Mesenchymal stem cell (in vitro differentiated cells and primary cell): ENCODE measurements around the gene SH3BP5L.

Source experiments
- DNase-seq: peaks from one replicate; pipeline ENCODE4 v3.0.0-alpha.2; 2013
- H2AFZ ChIP-seq: one replicate; pipeline ENCODE4 v1.6.1; 2013; ENCODE audit warnings: low read depth, mild to moderate bottlenecking, control low read depth, inconsistent platforms, low read length, moderate library complexity
- H2AK5ac ChIP-seq: 2 replicates; pipeline ENCODE4 v1.6.1; 2013; ENCODE audit warnings: low read length, moderate library complexity, mild to moderate bottlenecking, inconsistent platforms; ENCODE audit not compliant: severe bottlenecking
- H2BK120ac ChIP-seq: one replicate; pipeline ENCODE4 v1.6.1; 2013; ENCODE audit warnings: low read depth, mild to moderate bottlenecking, inconsistent platforms, low read length, moderate library complexity
- H2BK12ac ChIP-seq, 2 experiments: one replicate each; pipeline ENCODE4 v1.6.1; 2013; ENCODE audit warnings: inconsistent platforms in 2 of 2, low read length in 2 of 2, mild to moderate bottlenecking in 2 of 2, moderate library complexity in 2 of 2, control low read depth in 1 of 2
- H2BK15ac ChIP-seq: one replicate; pipeline ENCODE4 v1.6.1; 2013; ENCODE audit warnings: mild to moderate bottlenecking, low read depth, inconsistent platforms; ENCODE audit not compliant: poor library complexity, severe bottlenecking
- H2BK5ac ChIP-seq: 2 replicates; pipeline ENCODE4 v1.6.1; 2013; ENCODE audit warnings: low read depth, mild to moderate bottlenecking, low read length, control low read depth, inconsistent platforms; ENCODE audit not compliant: poor library complexity, severe bottlenecking
- H3K14ac ChIP-seq, 2 experiments: one replicate each; pipeline ENCODE4 v1.6.1; 2013; ENCODE audit warnings: inconsistent platforms in 2 of 2, low read length in 2 of 2, control low read depth in 1 of 2, mild to moderate bottlenecking in 1 of 2, moderate library complexity in 1 of 2
- H3K18ac ChIP-seq, 2 experiments: one replicate each; pipeline ENCODE4 v1.6.1; 2013; ENCODE audit warnings: inconsistent platforms in 2 of 2, low read length in 2 of 2, control low read depth in 1 of 2, low read depth in 1 of 2, mild to moderate bottlenecking in 1 of 2
- H3K23ac ChIP-seq, 2 experiments: one replicate each; pipeline ENCODE4 v1.6.1; 2013; ENCODE audit warnings: inconsistent platforms in 2 of 2, low read length in 2 of 2, mild to moderate bottlenecking in 2 of 2, moderate library complexity in 2 of 2, control low read depth in 1 of 2
- H3K27ac ChIP-seq: 2 replicates; pipeline ENCODE4 v1.5.1; 2013; ENCODE audit warnings: mild to moderate bottlenecking, moderate library complexity, low read length, control low read depth, inconsistent platforms; ENCODE audit not compliant: poor library complexity, severe bottlenecking
- H3K27me3 ChIP-seq, 2 experiments: 2 replicates each; pipeline versions ENCODE4 v1.6.1 to v1.7.0; 2013; ENCODE audit warnings: low read length in 2 of 2, mild to moderate bottlenecking in 2 of 2, moderate library complexity in 2 of 2, control low read depth in 1 of 2, inconsistent platforms in 1 of 2; ENCODE audit not compliant: control insufficient read depth in 1 of 2, insufficient read depth in 1 of 2
- H3K36me3 ChIP-seq, 2 experiments: 2 replicates each; pipeline versions ENCODE4 v1.6.1 to v1.7.0; 2013; ENCODE audit warnings: low read length in 2 of 2, control low read depth in 1 of 2, inconsistent platforms in 1 of 2, low read depth in 1 of 2, mild to moderate bottlenecking in 1 of 2; ENCODE audit not compliant: insufficient read depth in 2 of 2, control insufficient read depth in 1 of 2
- H3K4ac ChIP-seq, 2 experiments: one replicate each; pipeline ENCODE4 v1.6.1; 2013; ENCODE audit warnings: inconsistent platforms in 2 of 2, low read length in 2 of 2, mild to moderate bottlenecking in 2 of 2, moderate library complexity in 2 of 2, control low read depth in 1 of 2, low read depth in 1 of 2
- H3K4me1 ChIP-seq: 2 replicates; pipeline ENCODE4 v1.6.1; 2013; ENCODE audit warnings: low read depth, low read length, control low read depth; ENCODE audit not compliant: control insufficient read depth, insufficient read depth
- H3K4me2 ChIP-seq: 2 replicates; pipeline ENCODE4 v1.6.1; 2013; ENCODE audit warnings: low read length, mild to moderate bottlenecking, inconsistent platforms; ENCODE audit not compliant: poor library complexity, severe bottlenecking
- H3K4me3 ChIP-seq, 2 experiments: 2 replicates each; pipeline versions ENCODE4 v1.5.1 to v1.7.0; 2013; ENCODE audit warnings: low read length in 2 of 2, mild to moderate bottlenecking in 2 of 2, control low read depth in 1 of 2, low read depth in 1 of 2; ENCODE audit not compliant: insufficient read depth in 1 of 2
- H3K79me1 ChIP-seq: replicated peaks from 2 replicates; pipeline ENCODE4 v1.6.1; 2013; ENCODE audit warnings: mild to moderate bottlenecking, control low read depth, low read length, inconsistent platforms; ENCODE audit not compliant: poor library complexity, severe bottlenecking
- H3K9ac ChIP-seq: 2 replicates; pipeline ENCODE4 v1.7.0; 2013; ENCODE audit warnings: mild to moderate bottlenecking, low read length, moderate library complexity
- H3K9me3 ChIP-seq: 2 replicates; pipeline ENCODE4 v1.7.0; 2013; ENCODE audit warnings: mild to moderate bottlenecking, low read length; ENCODE audit not compliant: control insufficient read depth
- H4K8ac ChIP-seq: one replicate; pipeline ENCODE4 v1.6.1; 2013; ENCODE audit warnings: inconsistent platforms, mild to moderate bottlenecking, low read length, moderate library complexity
- H4K91ac ChIP-seq: one replicate; pipeline ENCODE4 v1.6.1; 2013; ENCODE audit warnings: mild to moderate bottlenecking, low read length, inconsistent platforms
- WGBS: methylation state at CpG from one replicate; pipeline ENCODE4 v1.1.7; 2013; ENCODE audit warnings: mixed read lengths; 5-methylcytosine and 5-hydroxymethylcytosine counted together

SH3BP5L gene

GRCh38 chr1:248855580-248855979, 29.9 kb upstream of the SH3BP5L start:
- H3K27me3 ChIP-seq: no peaks in the 10 kb centered on the region
- no peak overlapping the region for H3K9ac ChIP-seq
- no peak overlapping the region for H3K23ac ChIP-seq
- peaks cover 20% of the 10 kb centered on the region for H3K4me1 ChIP-seq
- 96% methylated on average over 6 of the region's 6 CpGs for WGBS
- H2AFZ ChIP-seq: no peak overlapping the region
- peak overlapping the region; percentile 43 for H4K8ac ChIP-seq
- no peak overlapping the region for H3K4me3 ChIP-seq
- no peak overlapping the region for H2BK5ac ChIP-seq
- no peak overlapping the region for H2BK120ac ChIP-seq
- no peak overlapping the region for H3K4me2 ChIP-seq
- peaks cover 50% of the 10 kb centered on the region for H3K79me1 ChIP-seq
- H2AK5ac ChIP-seq: no peak overlapping the region
- H2BK15ac ChIP-seq: peak overlapping the region; percentile 77
- no peak for DNase-seq
- no peak overlapping the region for H2BK12ac ChIP-seq
- no peak overlapping the region for H3K27ac ChIP-seq
- H4K91ac ChIP-seq: no peak overlapping the region
- no peaks in the 10 kb centered on the region for H3K9me3 ChIP-seq
- peaks cover 41 to 44% of the 10 kb centered on the region in 2 experiments for H3K36me3 ChIP-seq
- no peak overlapping the region for H3K4ac ChIP-seq
- no peak overlapping the region for H3K14ac ChIP-seq
- H3K18ac ChIP-seq: no peak overlapping the region

- no peak overlapping the region for H3K9ac ChIP-seq
- H3K18ac ChIP-seq: no peak overlapping the region
- H2BK15ac ChIP-seq: no peak overlapping the region
- no peak overlapping the region for H2BK120ac ChIP-seq
- no peak overlapping the region for H2BK5ac ChIP-seq
- H2AK5ac ChIP-seq: no peak overlapping the region
- H2AFZ ChIP-seq: no peak overlapping the region
- H4K91ac ChIP-seq: no peak overlapping the region
- no peaks in the 10 kb centered on the region for H3K27me3 ChIP-seq
- no peak for DNase-seq
- peaks cover 58 to 61% of the 10 kb centered on the region in 2 experiments for H3K36me3 ChIP-seq
- H3K23ac ChIP-seq: no peak overlapping the region
- no peak overlapping the region for H3K4me2 ChIP-seq
- no peaks in the 10 kb centered on the region for H3K9me3 ChIP-seq
- no peak overlapping the region for H2BK12ac ChIP-seq
- H3K4me1 ChIP-seq: peaks cover 16% of the 10 kb centered on the region
- H3K4me3 ChIP-seq: no peak overlapping the region
- no peak overlapping the region for H3K27ac ChIP-seq
- H3K4ac ChIP-seq: no peak overlapping the region
- H3K79me1 ChIP-seq: peaks cover 52% of the 10 kb centered on the region
- H4K8ac ChIP-seq: no peak overlapping the region
- WGBS: 85% methylated on average over 8 of the region's 8 CpGs
- peak overlapping the region in 1 of 2 experiments; percentile 16 for H3K14ac ChIP-seq
Observed at GRCh38 chr1:248853663-248854375, 28.1 kb upstream of the SH3BP5L start.

GRCh38 chr1:248852481-248853405, 27.0 kb upstream of the SH3BP5L start:
- peaks cover 52% of the 10 kb centered on the region for H3K79me1 ChIP-seq
- no peak overlapping the region for H3K23ac ChIP-seq
- WGBS: 96% methylated on average over 7 of the region's 7 CpGs
- no peak overlapping the region for H3K14ac ChIP-seq
- H2AFZ ChIP-seq: no peak overlapping the region
- H3K9me3 ChIP-seq: no peaks in the 10 kb centered on the region
- H3K4me3 ChIP-seq: no peak overlapping the region
- no peak overlapping the region for H3K4ac ChIP-seq
- no peak overlapping the region for H3K18ac ChIP-seq
- no peak overlapping the region for H2BK5ac ChIP-seq
- H3K4me2 ChIP-seq: no peak overlapping the region
- no peaks in the 10 kb centered on the region for H3K27me3 ChIP-seq
- no peak overlapping the region for H2BK120ac ChIP-seq
- peaks cover 7% of the 10 kb centered on the region for H3K4me1 ChIP-seq
- DNase-seq: no peak
- peaks cover 69 to 72% of the 10 kb centered on the region in 2 experiments for H3K36me3 ChIP-seq
- no peak overlapping the region for H3K27ac ChIP-seq
- H2AK5ac ChIP-seq: no peak overlapping the region
- no peak overlapping the region for H2BK12ac ChIP-seq
- no peak overlapping the region for H2BK15ac ChIP-seq
- H3K9ac ChIP-seq: no peak overlapping the region
- H4K91ac ChIP-seq: no peak overlapping the region
- H4K8ac ChIP-seq: no peak overlapping the region

GRCh38 chr1:248851390-248851789, 25.7 kb upstream of the SH3BP5L start:
- 100% methylated on average over 1 of the region's 2 CpGs for WGBS
- no peak overlapping the region for H3K9ac ChIP-seq

More at GRCh38 chr1:248851390-248851789, 25.7 kb upstream of the SH3BP5L start:
- peaks cover 82 to 83% of the 10 kb centered on the region in 2 experiments for H3K36me3 ChIP-seq
- H3K27ac ChIP-seq: no peak overlapping the region
- H2BK15ac ChIP-seq: no peak overlapping the region
- H2BK120ac ChIP-seq: no peak overlapping the region
- H2AFZ ChIP-seq: no peak overlapping the region
- H3K9me3 ChIP-seq: no peaks in the 10 kb centered on the region
- no peaks in the 10 kb centered on the region for H3K27me3 ChIP-seq
- H3K18ac ChIP-seq: no peak overlapping the region
- H2AK5ac ChIP-seq: no peak overlapping the region
- no peak overlapping the region for H3K4me2 ChIP-seq
- peaks cover 52% of the 10 kb centered on the region for H3K79me1 ChIP-seq
- H4K8ac ChIP-seq: peak overlapping the region; percentile 25
- no peak for DNase-seq
- no peaks in the 10 kb centered on the region for H3K4me1 ChIP-seq
- H3K14ac ChIP-seq: no peak overlapping the region
- H2BK12ac ChIP-seq: no peak overlapping the region
- no peak overlapping the region for H4K91ac ChIP-seq
- H3K4me3 ChIP-seq: no peak overlapping the region
- H3K4ac ChIP-seq: no peak overlapping the region
- no peak overlapping the region for H2BK5ac ChIP-seq
- no peak overlapping the region for H3K23ac ChIP-seq
